Measurements from ENCODE around the gene SLC25A20.

Gene SLC25A20

GRCh38 chr3:48820612-48821324 lies 77.9 kb downstream of the SLC25A20 start:
- no peaks in the 10 kb centered on the region for H3K36me3 ChIP-seq (ENCODE audit: insufficient read depth, insufficient read length, low read length)
- no peak overlapping the region for H3K9ac ChIP-seq (ENCODE audit: insufficient read length, low read depth)
- H3K4me1 ChIP-seq (ENCODE audit: insufficient read depth, insufficient read length): no peaks in the 10 kb centered on the region
- no peak for DNase-seq (ENCODE audit: low read depth, low spot score)
- TF ChIP-seq YY1 (IDR thresholded peaks at IDR 0.05; ENCODE audit: insufficient read depth, insufficient read length): no peak
- TF ChIP-seq SUZ12 (IDR thresholded peaks at IDR 0.05; ENCODE audit: extremely low read depth, insufficient read depth, insufficient read length): no peak
- no peak for TF ChIP-seq ZNF274 (IDR thresholded peaks at IDR 0.05; ENCODE audit: low read depth, low read length)
- H3K4me3 ChIP-seq (ENCODE audit: insufficient read length, low read depth): no peak overlapping the region
- H3K27me3 ChIP-seq (ENCODE audit: insufficient read depth, insufficient read length): no peaks in the 10 kb centered on the region
- no peaks in the 10 kb centered on the region for H3K9me3 ChIP-seq (ENCODE audit: insufficient read depth, low read length)

DNA sequence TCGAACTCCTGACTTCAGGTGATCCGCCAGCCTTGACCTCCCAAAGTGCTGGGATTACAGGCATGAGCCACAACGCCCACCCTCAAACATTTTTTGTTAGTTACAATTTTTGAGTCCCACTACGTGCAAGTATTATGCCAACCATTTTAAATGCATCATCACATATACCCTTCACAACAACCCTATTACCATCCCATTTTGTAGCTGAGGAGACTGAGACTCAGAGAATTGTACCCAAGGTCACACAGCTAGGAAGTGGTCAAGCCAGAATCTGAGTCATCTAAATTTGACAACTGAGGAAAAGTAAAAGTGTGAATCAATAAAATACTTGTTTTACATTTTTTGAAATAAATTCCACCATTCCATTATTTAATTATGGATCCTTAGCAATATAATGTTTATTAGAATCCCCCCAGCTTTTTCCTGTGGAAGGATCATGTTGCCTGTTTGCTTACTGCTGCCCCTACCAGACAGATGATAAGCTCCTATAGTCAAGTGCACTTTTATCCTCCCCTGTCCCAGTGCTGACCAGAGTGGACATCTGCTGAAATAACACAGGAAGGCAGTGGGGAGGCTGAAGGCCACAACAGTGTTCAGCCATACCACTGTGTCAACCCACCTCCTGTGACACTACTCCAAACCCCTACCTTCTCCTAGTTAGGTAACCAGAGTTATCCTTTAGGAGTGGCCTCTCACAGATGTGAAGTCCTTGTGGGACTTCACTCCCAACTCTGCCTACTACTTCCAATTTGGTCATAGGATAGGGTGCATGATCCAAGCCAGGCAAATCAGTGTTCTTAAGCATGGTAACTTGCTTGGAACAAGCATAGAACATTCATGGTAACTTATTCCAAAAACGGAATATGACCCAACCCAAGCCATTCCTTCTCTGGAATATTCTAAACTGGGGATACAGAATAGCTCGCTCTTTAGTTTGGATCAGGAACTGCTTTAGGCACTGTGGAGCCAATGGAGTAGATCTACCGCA lies 79.2 kb downstream of the SLC25A20 start:
- H3K27me3 ChIP-seq (ENCODE audit: insufficient read depth, insufficient read length): no peaks in the 10 kb centered on the region
- TF ChIP-seq YY1 (IDR thresholded peaks at IDR 0.05; ENCODE audit: insufficient read depth, insufficient read length): no peak
- no peak for TF ChIP-seq ZNF274 (IDR thresholded peaks at IDR 0.05; ENCODE audit: low read depth, low read length)
- TF ChIP-seq SUZ12 (IDR thresholded peaks at IDR 0.05; ENCODE audit: extremely low read depth, insufficient read depth, insufficient read length): no peak

DNA sequence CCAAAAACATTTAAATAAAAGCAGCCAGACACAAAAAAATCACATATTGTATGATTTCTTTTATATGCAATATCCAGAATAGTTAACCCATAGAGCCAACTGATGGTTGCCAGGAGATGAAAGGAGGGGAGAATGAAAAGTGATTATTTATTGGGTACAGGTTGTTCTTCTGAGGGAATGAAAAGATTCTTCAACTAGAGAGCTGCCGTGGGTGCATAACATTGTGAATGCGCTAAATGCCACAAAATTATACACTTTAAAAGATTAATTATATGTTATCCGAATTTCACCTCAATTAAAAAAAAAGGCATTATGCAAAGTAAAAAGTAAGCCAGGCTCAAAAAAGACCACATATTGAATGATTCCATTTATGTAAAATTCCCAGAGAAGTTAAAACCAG lies 87.2 kb downstream of the SLC25A20 start:
- Histone ChIP-seq H3K36me3 (ENCODE audit: insufficient read depth, insufficient read length, low read length) (no peaks in the 10 kb centered on the region), H3K27me3 (ENCODE audit: insufficient read depth, insufficient read length) (no peaks in the 10 kb centered on the region), H3K9ac (ENCODE audit: insufficient read length, low read depth) (no peak overlapping the region), H3K4me1 (ENCODE audit: insufficient read depth, insufficient read length) (no peaks in the 10 kb centered on the region), H3K4me3 (ENCODE audit: insufficient read length, low read depth) (no peak overlapping the region), H3K9me3 (ENCODE audit: insufficient read depth, low read length) (no peaks in the 10 kb centered on the region)
- no peak for DNase-seq (ENCODE audit: low read depth, low spot score)
- no peak for TF ChIP-seq YY1 (IDR thresholded peaks at IDR 0.05; ENCODE audit: insufficient read depth, insufficient read length)
- no peak for TF ChIP-seq SUZ12 (IDR thresholded peaks at IDR 0.05; ENCODE audit: extremely low read depth, insufficient read depth, insufficient read length)
- TF ChIP-seq ZNF274 (IDR thresholded peaks at IDR 0.05; ENCODE audit: low read depth, low read length): no peak

More for the DNA sequence above, 79.2 kb downstream of the SLC25A20 start:
- Histone ChIP-seq H3K9ac (ENCODE audit: insufficient read length, low read depth) (no peak overlapping the region), H3K4me3 (ENCODE audit: insufficient read length, low read depth) (no peak overlapping the region), H3K4me1 (ENCODE audit: insufficient read depth, insufficient read length) (no peaks in the 10 kb centered on the region), H3K9me3 (ENCODE audit: insufficient read depth, low read length) (no peaks in the 10 kb centered on the region), H3K36me3 (ENCODE audit: insufficient read depth, insufficient read length, low read length) (no peaks in the 10 kb centered on the region)
- DNase-seq (ENCODE audit: low read depth, low spot score): no peak
